Subcutaneous preadipocyte (primary cell): ENCODE data around the gene AMELX. TPM values are rescaled to one million over a fixed set of nuclear protein-coding genes. Genes with fewer than 3 reads are reported as not detected.

Experiments used
- small RNA-seq: library from RNA; depleted of rRNA; stranded (forward); fragments of <200 nt; gene quantifications from one replicate; pipeline ENCODE3, GENCODE V24; 2012
- total RNA-seq: library from RNA; depleted of rRNA; stranded (reverse); fragments of >200 nt; gene quantifications from 2 replicates; pipeline ENCODE4 v1.2.3, GENCODE V29; 2012

AMELX gene
- not detected in 2 replicates for total RNA-seq

DNA sequence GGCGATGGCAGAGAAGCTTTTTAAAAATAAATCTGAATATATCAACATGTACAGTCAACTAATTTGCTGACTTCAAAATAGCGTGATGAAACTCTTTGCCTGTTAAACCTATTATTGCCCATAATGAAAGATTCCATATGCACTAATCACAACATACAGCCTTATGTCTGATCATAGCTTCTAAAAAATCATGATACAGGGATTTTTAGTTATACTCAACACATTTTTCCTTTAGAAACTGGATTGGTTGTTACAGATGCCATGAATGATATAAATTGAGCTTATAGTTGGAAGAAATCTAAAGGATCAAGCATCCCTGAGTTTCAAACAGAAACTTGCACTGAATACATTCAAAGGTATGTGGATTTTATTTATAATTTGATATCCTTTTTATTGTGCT, at the start of gene AMELX:
AMELX (plus strand) TSS at position 301 of the 400 bp plus-strand sequence. CDS start 1,376 bp downstream, outside the sequence.

Small RNAs within 50 kb of the gene (small RNA-seq; reads per million reads assigned to genes)
- 0.90 reads per million, percentile 54 among the genes with 10 or more reads in this experiment for gene MIR548AX

Other genes starting within 250 kb of the AMELX start
- 11.8 and 14.1 TPM in 2 replicates for gene HCCS, start 182.1 kb upstream of the AMELX start, total RNA-seq